ENCODE data around the gene DICER1.

GRCh38 chr14:95167177-95167576 is 9.8 kb upstream of the DICER1 start:
- TF ChIP-seq CTCF (IDR thresholded peaks at IDR 0.05) (no peak), EZH2 (IDR thresholded peaks at IDR 0.05) (no peak), EZH2phosphoT487 (IDR thresholded peaks at IDR 0.05) (no peak)

Measured in neural progenitor cell (in vitro differentiated cells).